SK-N-SH (cell line): Measurements from ENCODE around the gene UBR1.

Source experiments
- EP300 ChIP-seq, 2 experiments: IDR thresholded peaks; 2 replicates each; pipeline versions ENCODE4 v1.4.0 to v1.6.1; 2012; ENCODE audit warnings: borderline replicate concordance in 1 of 2, low read depth in 1 of 2, low read length in 1 of 2
- EZH2phosphoT487 ChIP-seq: fragments of 200-600 bp; sonication (generic); IDR thresholded peaks from 2 replicates; pipeline ENCODE4 v1.6.1; 2017; ENCODE audit warnings: low read depth, mixed run types, mild to moderate bottlenecking, antibody characterized with exemption, moderate library complexity, borderline replicate concordance
- FOXJ3 ChIP-seq: sonication (generic); formaldehyde crosslinking; IDR thresholded peaks from 2 replicates; pipeline ENCODE4 v1.5.1; 2020; ENCODE audit warnings: mild to moderate bottlenecking, missing genetic modification reagents
- GABPA ChIP-seq: IDR thresholded peaks from 2 replicates; pipeline ENCODE4 v1.4.0; 2012; ENCODE audit warnings: low read depth, mild to moderate bottlenecking
- RAD21 ChIP-seq: IDR thresholded peaks from 2 replicates; pipeline ENCODE4 v1.6.1; 2012; ENCODE audit warnings: mild to moderate bottlenecking, low read length
- RCOR1 ChIP-seq: fragments of 150-350 bp; IDR thresholded peaks from 2 replicates; pipeline ENCODE4 v1.6.1; 2017; ENCODE audit warnings: antibody characterized with exemption, low read length
- RFX5 ChIP-seq: IDR thresholded peaks from 2 replicates; pipeline ENCODE4 v1.6.1; 2012; ENCODE audit warnings: mild to moderate bottlenecking, improper control_type of control experiment, low read length
- TF ChIP-seq, protein P1 (sequence below): fragments of 200-600 bp; sonication (generic); IDR thresholded peaks from 2 replicates; pipeline ENCODE4 v1.6.1; 2017; ENCODE audit warnings: antibody characterized with exemption, mild to moderate bottlenecking, moderate library complexity
- TF ChIP-seq, protein P2 (sequence below): IDR thresholded peaks from 2 replicates; pipeline ENCODE4 v1.6.1; 2012; ENCODE audit warnings: mild to moderate bottlenecking, low read depth, low read length, moderate library complexity

DNA sequence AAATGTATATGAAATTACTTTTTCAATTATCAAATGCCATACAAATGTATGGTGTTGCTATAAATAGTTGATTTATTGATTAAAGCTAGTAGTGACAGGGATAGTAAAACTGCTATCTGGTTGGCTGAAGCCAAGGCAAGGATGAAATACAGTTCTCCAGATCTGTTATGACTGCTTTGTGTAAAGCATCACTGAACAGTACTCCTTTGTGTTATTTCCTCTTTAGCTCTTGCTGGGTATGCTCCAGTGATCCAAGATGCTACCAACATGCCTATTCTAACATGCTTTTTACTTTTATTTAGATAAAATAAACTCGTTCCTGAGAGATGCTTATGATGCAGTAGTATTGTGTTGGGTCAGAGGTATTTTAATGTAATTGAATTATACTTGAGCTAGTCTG, 12.4 kb upstream of the UBR1 start:
- TF ChIP-seq, protein P1, sequence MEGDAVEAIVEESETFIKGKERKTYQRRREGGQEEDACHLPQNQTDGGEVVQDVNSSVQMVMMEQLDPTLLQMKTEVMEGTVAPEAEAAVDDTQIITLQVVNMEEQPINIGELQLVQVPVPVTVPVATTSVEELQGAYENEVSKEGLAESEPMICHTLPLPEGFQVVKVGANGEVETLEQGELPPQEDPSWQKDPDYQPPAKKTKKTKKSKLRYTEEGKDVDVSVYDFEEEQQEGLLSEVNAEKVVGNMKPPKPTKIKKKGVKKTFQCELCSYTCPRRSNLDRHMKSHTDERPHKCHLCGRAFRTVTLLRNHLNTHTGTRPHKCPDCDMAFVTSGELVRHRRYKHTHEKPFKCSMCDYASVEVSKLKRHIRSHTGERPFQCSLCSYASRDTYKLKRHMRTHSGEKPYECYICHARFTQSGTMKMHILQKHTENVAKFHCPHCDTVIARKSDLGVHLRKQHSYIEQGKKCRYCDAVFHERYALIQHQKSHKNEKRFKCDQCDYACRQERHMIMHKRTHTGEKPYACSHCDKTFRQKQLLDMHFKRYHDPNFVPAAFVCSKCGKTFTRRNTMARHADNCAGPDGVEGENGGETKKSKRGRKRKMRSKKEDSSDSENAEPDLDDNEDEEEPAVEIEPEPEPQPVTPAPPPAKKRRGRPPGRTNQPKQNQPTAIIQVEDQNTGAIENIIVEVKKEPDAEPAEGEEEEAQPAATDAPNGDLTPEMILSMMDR = no peak
- TF ChIP-seq FOXJ3 (CRISPR knock-in tag) = no peak
- no peak for TF ChIP-seq EZH2phosphoT487
- no peak for TF ChIP-seq RAD21
- TF ChIP-seq, protein P2, sequence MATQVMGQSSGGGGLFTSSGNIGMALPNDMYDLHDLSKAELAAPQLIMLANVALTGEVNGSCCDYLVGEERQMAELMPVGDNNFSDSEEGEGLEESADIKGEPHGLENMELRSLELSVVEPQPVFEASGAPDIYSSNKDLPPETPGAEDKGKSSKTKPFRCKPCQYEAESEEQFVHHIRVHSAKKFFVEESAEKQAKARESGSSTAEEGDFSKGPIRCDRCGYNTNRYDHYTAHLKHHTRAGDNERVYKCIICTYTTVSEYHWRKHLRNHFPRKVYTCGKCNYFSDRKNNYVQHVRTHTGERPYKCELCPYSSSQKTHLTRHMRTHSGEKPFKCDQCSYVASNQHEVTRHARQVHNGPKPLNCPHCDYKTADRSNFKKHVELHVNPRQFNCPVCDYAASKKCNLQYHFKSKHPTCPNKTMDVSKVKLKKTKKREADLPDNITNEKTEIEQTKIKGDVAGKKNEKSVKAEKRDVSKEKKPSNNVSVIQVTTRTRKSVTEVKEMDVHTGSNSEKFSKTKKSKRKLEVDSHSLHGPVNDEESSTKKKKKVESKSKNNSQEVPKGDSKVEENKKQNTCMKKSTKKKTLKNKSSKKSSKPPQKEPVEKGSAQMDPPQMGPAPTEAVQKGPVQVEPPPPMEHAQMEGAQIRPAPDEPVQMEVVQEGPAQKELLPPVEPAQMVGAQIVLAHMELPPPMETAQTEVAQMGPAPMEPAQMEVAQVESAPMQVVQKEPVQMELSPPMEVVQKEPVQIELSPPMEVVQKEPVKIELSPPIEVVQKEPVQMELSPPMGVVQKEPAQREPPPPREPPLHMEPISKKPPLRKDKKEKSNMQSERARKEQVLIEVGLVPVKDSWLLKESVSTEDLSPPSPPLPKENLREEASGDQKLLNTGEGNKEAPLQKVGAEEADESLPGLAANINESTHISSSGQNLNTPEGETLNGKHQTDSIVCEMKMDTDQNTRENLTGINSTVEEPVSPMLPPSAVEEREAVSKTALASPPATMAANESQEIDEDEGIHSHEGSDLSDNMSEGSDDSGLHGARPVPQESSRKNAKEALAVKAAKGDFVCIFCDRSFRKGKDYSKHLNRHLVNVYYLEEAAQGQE = no peak
- TF ChIP-seq GABPA = no peak
- no peak for TF ChIP-seq RFX5
- TF ChIP-seq EP300 (IDR thresholded peaks at IDR 0.05; ENCODE audit: borderline replicate concordance in 1 of 2, low read depth in 1 of 2, low read length in 1 of 2) = no peak
- no peak for TF ChIP-seq RCOR1
